ENCODE data around the gene SLC8A1. TPM values are rescaled to one million over a fixed set of nuclear protein-coding genes. Genes with fewer than 3 reads are reported as not detected.
"Not testable (repeated sequence)": the region's sequence is repeated elsewhere in the genome, so short reads cannot be mapped to it uniquely, and the experiment has no call there.

SLC8A1 gene
- total RNA-seq, 1 donor from 2014 or later = under 0.01 TPM

- DNase-seq (ENCODE audit: low read depth in 2 of 2) = no peak
Observed at GRCh38 chr2:40113997-40114396, 337.9 kb downstream of the SLC8A1 start.

GRCh38 chr2:40113272-40113968, 338.5 kb downstream of the SLC8A1 start:
- DNase-seq (ENCODE audit: low read depth in 2 of 2) = no peak

DNA sequence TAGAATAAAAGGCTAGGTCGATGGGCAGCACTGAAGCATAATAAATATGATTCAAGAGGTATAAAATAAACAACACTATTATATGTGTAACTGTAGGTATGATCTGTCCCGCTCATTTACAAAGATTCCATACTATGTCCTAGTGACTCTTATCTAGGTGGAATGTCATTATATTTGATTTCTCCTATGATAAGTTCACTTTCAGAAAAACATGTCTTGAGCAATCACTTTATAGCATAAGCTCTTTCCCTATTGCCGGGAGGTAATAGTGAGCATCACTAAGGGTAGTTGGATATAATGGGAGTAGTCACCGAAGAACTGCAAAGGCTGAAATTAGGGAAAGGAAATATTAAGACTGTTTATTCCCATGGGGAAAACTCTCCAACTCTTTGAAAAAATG, 342.5 kb downstream of the SLC8A1 start:
- DNase-seq (ENCODE audit: low read depth in 2 of 2) = no peak

GRCh38 chr2:40108851-40109250, 343.0 kb downstream of the SLC8A1 start:
- no peak for DNase-seq (ENCODE audit: low read depth in 2 of 2)

- no peak for DNase-seq (ENCODE audit: low read depth in 2 of 2)
Observed at GRCh38 chr2:40106061-40106460, 345.8 kb downstream of the SLC8A1 start.

GRCh38 chr2:40105593-40105992, 346.3 kb downstream of the SLC8A1 start:
- DNase-seq (ENCODE audit: low read depth in 2 of 2) = no peak

DNA sequence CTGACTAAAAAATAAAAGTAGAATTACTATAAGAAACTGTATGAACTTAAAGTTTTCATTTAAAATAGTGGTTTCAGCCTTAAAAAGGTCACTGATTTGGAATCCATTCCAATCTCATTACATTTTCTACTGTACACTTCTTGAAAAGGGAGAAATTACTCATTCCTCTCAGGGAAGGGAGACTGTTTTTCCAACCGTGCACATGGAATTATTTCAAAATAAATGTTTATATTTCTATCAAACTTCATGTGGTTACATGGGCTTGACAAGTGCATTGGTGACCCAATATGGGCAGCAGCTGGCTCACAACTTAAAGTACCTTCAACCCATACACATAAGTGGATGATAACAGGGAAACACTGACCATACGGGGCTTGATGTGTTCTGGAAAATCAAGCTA, 348.3 kb downstream of the SLC8A1 start:
- DNase-seq (ENCODE audit: low read depth in 2 of 2) = no peak

DNA sequence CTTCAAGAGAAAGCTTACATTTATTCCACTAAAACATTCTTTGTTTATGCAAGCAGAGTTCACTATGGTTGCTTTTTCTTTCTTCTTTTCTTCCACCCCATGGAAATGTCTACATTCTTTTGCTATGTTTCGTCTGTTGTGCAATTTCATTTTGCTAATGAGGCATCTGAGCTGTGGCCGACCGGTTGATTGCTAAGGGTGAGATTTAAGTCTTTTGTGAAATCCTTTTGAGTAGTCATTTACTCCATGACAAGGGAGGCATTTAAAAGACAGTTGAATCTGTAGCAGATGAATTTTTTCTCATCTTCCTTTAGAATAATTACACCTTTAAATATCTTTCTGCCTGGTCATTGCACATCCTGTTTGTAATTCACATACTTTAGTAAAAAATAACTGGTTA, 348.7 kb downstream of the SLC8A1 start:
- no peak for DNase-seq (ENCODE audit: low read depth in 2 of 2)

- no peak for DNase-seq (ENCODE audit: low read depth in 2 of 2)
Observed at GRCh38 chr2:40102447-40102846, 349.4 kb downstream of the SLC8A1 start.

DNA sequence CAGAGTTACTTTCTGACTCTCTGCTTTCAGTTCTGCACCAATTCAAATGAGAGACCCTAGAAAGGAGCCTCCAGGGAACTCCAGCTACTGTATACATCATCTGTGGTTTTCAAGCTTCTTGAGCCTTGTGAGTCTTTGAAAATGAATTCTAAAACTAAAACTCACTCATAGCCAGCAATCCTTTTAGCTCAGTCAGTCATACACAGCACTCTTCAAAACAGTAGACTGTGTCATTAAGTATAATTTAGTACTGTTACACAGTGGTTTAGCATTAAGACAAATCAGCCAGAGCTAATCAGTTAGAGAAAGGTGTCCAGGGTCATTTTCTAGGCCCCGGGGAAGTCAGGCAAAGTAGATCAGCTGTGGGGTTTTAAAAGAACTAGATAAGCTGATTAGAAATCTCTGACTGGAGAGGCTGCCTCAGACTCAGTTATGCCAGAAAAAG, 350.7 kb downstream of the SLC8A1 start:
- no peak for DNase-seq (ENCODE audit: low read depth in 2 of 2)

- DNase-seq (ENCODE audit: low read depth in 2 of 2) = no peak
Observed at GRCh38 chr2:40100676-40101075, 351.2 kb downstream of the SLC8A1 start.

- DNase-seq (ENCODE audit: low read depth in 2 of 2) = no peak
Observed at GRCh38 chr2:40098786-40099470, 353.0 kb downstream of the SLC8A1 start.

DNA sequence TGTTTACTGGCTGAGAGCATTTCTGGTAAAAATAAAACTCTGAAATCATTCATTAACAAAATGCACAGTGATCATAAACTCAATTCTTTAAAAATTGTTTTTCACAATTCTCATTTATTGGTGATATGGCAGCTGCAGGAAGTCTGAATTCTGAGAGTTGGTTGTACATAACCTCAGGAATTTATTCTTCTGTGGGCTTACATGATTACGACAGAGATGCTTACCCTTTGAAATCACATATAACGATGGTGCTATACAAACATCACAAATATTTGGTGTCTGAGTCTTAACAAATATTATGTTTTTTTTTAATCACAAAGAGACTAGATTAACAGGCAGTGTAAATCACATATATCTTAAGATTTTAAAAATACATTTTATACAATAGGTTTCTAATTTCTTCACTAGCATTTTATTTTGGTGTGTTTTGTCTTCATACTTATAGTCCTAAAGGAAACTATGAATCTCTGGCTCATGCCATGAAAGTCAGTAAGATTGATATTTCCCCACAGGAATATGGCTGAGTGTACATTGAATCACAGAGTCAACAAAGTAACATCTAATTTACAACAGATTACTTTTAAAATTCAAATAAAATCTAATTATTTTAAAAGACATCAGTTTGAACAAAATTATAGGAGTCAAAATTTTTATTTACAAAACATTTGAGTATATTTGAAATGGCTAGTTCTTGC, 354.1 kb downstream of the SLC8A1 start:
- DNase-seq (ENCODE audit: low read depth in 2 of 2) = no peak

- peak in 1 of 2 donors; percentile 8 for DNase-seq (ENCODE audit: low read depth in 2 of 2)
Observed at GRCh38 chr2:40096360-40096759, 355.5 kb downstream of the SLC8A1 start.

DNA sequence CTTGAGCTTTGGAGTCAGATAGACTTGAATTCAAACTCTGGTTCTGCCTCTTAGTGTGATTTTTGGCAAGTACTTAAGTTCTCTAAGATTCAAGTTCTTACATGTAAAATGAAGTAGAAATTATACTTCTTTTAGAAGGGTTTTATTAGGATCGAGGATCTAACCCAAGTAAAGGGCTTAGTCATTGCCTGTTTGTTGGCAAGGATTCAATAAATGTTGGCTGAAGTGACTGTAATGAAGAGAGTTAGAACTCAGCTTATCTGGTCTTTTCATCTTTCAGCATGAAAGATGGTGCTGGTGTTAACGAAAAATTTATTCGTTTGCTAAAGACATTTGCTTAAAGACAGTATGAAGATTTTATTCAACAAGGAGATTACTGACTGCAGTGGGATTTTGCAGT, 356.9 kb downstream of the SLC8A1 start:
- DNase-seq (ENCODE audit: low read depth in 2 of 2) = peak in 1 of 2 donors; percentile 43

DNA sequence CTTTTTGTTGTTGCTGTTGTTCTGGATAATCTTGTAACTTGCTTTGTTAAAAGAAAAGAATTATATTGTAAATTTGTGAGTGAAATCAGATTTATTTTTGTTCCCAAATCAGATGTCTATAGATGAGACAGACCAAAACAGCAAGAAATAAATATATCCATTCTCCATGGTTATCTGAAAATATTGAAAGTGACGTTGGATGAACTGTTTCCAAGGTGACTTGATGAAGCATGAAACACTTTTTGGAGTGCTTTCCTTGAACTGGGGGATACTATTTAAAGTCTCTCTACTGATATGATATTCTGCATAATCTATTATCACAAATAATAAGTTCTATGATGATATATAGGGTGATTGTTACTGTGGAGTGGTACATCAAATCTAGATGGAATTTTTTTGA, 357.4 kb downstream of the SLC8A1 start:
- no peak for DNase-seq (ENCODE audit: low read depth in 2 of 2)

DNA sequence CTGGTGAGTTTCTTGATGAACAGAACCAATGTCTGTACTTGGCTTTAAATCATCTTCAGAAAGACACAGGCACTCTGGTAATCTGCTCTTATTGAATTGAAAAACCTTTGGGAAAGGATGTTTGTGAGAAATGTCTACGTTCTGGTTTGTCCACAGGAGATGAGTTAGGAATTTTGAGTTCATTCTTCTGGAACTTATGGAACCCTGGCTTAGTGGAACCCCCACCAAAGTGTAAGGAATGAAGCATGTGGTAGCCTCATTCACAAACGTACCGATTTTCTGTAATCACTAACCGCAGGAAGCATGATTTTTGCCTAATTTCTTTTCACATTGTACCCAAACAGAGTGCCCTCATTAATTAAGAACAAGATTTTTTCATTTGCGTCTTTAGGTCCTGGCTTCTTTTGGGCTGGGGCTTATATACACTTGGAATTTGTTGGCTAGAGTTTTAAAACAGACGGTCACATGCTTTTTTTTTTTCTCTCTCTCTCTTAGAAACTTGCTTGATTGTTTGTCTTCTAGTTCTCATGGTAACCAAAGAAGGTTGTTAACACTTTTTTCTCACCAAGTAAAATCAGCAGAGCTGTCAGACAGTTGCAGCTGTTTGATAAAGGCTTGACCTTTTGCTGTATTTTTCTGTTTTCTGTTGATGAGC, 358.7 kb downstream of the SLC8A1 start:
- DNase-seq (ENCODE audit: low read depth in 2 of 2) = peak in 1 of 2 donors; percentile 11

DNA sequence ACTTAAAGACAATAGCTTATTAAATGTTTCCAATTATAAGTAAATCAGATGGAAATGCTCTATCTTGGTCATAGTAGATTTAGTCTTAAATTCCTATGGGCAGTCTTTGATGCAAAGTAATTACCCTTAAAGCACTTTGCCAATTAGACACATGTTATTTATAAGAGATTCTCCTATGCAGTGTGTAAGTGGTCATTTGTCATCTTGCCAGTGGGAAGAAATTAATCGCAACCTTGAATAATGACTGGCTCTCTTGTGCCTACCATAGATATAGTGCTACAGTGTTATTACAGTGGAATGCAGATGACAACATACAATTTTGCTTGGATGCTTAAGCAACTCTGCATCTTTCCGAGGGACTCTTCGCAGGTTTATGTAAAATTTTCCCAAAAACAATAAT, 361.8 kb downstream of the SLC8A1 start:
- DNase-seq (ENCODE audit: low read depth in 2 of 2) = no peak

DNA sequence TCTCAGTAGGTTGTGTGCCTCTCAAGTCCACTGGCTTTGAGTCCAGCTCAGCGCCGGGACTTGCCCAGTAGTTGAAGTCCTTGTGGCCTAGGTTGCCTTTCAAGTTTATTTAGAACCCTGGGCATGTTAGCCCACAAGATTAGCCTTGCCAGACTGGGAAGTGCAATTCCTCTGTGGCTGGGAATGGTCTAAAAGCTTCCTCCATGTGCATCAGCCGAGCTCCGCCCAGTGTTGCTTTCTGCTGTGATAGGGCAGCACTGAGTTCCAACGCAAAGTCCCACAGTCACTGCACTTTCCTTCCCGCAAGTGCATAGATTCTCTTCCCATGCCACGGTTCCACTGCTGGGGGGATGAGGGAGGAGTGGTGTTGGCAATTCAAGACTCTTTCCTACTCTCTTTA, 364.0 kb downstream of the SLC8A1 start:
- no peak for DNase-seq (ENCODE audit: low read depth in 2 of 2)

- no peak for DNase-seq (ENCODE audit: low read depth in 2 of 2)
Observed at GRCh38 chr2:40087434-40087833, 364.5 kb downstream of the SLC8A1 start.

GRCh38 chr2:40085786-40086185, 366.1 kb downstream of the SLC8A1 start:
- DNase-seq (ENCODE audit: low read depth in 2 of 2) = no peak

GRCh38 chr2:40073336-40073735, 378.6 kb downstream of the SLC8A1 start:
- not testable (repeated sequence) for DNase-seq (ENCODE audit: low read depth in 2 of 2)
